AG09309 (cell line): ENCODE measurements around the gene THOC5.
"Not testable (repeated sequence)": the region's sequence is repeated elsewhere in the genome, so short reads cannot be mapped to it uniquely, and the experiment has no call there.

Experiments
- DNase-seq: peaks from one replicate; pipeline ENCODE4 v3.0.0-alpha.2; 2010; ENCODE audit warnings: low read depth
- H3K4me3 ChIP-seq: 2 replicates; pipeline ENCODE4 v1.5.1; 2011; ENCODE audit warnings: mild to moderate bottlenecking, low read depth, low read length, moderate library complexity; ENCODE audit not compliant: control insufficient read depth
- TF ChIP-seq, protein P1 (sequence below): IDR thresholded peaks from 2 replicates; pipeline ENCODE4 v1.5.1; 2011; ENCODE audit warnings: mild to moderate bottlenecking, low read depth, low read length, inconsistent platforms; ENCODE audit not compliant: insufficient read depth, control insufficient read depth; ENCODE audit errors: missing control alignments

The THOC5 gene

DNA sequence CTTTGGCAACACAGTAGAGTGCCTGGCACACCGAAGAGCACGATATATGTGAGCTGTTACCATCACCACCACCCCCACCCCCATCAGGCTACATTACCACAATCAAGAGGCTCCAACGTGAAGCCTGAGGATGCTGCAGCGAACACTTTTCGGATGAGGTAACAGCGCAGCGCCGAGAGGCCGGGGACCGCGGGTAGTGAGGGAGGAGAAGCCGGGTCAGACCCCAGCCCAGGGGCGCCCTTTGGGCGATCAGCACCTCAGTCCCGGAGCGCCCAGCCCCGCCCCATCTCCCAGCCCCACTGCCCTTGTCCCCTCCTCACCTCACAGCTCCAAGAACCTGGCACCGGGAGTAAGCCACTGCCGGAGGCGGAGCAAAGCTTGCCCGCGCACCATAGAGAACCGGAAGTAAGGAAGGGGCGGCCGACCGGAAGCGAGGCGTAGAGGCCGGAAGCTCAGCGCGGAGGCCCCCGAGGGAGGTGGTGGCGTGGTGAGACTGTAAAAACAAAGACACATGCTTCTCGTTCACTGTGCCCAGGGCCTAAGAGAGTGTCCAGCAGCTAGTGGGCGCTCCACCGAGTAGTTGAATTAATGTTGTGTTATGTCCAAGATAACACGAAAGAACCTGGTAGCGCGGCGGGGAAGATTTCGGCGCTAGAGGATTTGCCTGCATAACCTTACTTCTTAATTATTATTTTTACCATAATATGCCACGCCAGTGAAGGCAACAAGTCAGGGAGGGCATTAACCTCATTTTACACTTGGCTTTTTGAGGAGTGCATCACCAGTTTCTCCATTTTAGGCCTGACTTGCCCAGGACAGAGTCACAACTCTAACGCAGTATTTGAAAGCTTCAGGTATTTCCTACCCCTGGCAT is at the start of gene THOC5:
TSS of gene THOC5 (minus strand) at position 407 of the 874 bp plus-strand sequence. CDS start 4,610 bp downstream, outside the sequence.
- peak; percentile 81 for DNase-seq
- TF ChIP-seq, protein P1, sequence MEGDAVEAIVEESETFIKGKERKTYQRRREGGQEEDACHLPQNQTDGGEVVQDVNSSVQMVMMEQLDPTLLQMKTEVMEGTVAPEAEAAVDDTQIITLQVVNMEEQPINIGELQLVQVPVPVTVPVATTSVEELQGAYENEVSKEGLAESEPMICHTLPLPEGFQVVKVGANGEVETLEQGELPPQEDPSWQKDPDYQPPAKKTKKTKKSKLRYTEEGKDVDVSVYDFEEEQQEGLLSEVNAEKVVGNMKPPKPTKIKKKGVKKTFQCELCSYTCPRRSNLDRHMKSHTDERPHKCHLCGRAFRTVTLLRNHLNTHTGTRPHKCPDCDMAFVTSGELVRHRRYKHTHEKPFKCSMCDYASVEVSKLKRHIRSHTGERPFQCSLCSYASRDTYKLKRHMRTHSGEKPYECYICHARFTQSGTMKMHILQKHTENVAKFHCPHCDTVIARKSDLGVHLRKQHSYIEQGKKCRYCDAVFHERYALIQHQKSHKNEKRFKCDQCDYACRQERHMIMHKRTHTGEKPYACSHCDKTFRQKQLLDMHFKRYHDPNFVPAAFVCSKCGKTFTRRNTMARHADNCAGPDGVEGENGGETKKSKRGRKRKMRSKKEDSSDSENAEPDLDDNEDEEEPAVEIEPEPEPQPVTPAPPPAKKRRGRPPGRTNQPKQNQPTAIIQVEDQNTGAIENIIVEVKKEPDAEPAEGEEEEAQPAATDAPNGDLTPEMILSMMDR = peak; percentile 71
- peak within 1 kb of the TSS; percentile 70 for H3K4me3 ChIP-seq

DNA sequence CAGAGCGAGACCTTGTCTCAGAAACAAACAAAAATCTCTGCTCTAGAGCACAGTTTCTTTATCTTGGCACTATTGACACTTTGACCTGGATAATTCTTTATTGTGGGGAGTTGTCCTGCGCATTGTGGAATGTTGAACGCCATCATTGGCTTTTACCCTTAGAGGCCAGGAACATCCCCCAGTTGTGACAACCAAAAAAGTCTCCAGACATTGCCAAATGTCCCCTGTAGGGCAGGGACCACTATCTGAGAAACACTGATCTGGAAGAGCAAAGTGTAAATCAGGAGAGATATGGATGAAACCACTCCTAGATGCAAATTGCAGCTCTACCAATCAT is 45.1 kb upstream of the THOC5 start:
- H3K4me3 ChIP-seq = no peak overlapping the region
- TF ChIP-seq, protein P1 = no peak
- no peak for DNase-seq

DNA sequence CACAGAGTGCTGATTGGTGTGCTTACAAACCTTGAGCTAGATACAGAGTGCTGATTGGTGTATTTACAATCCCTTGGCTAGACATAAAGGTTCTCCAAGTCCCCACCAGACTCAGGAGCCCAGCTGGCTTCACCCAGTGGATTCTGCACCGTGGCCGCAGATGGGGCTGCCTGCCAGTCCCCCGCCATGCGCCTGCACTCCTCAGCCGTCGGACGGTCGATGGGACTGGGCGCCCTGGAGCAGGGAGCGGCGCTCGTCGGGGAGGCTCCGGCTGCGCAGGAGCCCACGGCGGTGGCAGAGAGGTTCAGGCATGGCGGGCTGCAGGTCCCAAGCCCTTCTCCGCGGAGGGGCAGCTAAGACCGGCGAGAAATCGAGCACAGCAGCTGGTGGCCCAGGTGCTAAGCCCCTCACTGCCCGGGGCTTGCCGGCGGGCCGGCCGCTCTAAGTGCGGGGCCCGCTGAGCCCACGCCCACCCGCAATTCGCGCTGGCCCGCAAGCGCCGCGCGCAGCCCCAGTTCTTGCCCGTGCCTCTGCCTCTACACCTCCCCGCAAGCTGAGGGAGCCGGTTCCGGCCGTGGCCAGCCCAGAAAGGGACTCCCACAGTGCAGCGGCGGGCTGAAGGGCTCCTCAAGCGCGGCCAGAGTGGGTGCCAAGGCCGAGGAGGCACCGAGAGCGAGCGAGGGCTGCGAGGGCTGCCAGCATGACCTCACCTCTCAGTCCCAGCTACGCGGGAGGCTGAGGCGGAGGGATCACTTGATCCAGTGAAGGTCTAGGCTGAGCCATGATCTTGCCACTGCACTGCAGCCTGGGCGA is 44.5 kb upstream of the THOC5 start:
- DNase-seq, H3K4me3 ChIP-seq: not testable (repeated sequence)

DNA sequence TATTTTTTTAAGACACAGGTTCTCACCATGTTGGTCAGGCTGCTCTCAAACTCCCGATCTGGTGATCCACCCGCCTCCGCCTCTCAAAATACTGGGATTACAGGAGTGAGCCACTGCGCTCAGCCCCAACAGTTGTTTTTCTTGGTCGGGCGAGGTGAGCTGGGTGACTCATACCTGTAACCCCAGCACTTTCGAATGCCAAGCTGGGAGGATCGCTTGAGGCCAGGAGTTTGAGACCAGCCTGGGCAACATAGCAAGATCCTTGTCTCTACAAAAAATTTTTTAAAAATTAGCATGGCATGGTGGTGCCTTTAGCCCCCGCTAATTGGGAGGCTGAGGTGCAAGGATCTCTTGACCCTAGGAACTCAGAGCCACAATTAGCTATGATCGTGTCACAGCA is 42.9 kb upstream of the THOC5 start:
- TF ChIP-seq, protein P1 = no peak
- no peak overlapping the region for H3K4me3 ChIP-seq
- no peak for DNase-seq

DNA sequence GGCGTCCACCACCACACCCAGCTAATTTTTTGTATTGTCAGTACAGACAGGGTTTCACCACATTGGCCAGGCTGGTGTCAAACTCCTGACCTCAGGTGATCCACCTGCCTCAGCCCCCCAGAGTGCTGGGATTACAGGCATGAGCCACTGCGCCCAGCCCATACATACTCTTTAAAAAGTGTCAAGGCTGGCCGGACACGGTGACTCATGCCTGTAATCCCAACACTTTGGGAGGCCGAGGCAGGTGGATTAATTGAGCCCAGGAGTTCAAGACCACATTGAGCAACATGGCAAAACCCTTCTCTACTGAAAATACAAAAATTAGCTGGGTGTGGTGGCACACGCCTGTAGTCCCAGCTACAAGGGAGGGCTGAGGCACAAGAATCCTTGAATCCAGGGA is 40.9 kb upstream of the THOC5 start:
- DNase-seq, H3K4me3 ChIP-seq: not testable (repeated sequence)

DNA sequence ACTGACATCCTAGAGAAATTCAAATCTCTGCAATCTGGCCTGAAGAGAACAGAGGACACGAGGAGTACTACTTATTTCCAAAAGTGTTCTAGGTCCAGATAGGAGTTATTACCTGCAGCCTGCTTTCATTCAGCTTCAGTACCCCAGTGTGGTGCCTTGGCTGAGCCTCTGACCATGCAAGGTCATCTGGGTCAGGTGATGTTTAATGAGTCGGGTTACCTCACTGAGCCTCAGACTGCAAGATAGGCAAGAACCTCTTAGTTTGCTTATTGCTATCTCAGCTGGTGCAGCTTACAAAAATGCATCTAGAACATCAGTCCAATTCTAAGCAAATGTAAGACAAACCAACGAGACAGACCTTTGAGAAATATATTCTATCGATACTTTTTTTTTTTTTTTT is 40.4 kb upstream of the THOC5 start:
- DNase-seq = no peak
- no peak overlapping the region for H3K4me3 ChIP-seq
- TF ChIP-seq, protein P1 = no peak

DNA sequence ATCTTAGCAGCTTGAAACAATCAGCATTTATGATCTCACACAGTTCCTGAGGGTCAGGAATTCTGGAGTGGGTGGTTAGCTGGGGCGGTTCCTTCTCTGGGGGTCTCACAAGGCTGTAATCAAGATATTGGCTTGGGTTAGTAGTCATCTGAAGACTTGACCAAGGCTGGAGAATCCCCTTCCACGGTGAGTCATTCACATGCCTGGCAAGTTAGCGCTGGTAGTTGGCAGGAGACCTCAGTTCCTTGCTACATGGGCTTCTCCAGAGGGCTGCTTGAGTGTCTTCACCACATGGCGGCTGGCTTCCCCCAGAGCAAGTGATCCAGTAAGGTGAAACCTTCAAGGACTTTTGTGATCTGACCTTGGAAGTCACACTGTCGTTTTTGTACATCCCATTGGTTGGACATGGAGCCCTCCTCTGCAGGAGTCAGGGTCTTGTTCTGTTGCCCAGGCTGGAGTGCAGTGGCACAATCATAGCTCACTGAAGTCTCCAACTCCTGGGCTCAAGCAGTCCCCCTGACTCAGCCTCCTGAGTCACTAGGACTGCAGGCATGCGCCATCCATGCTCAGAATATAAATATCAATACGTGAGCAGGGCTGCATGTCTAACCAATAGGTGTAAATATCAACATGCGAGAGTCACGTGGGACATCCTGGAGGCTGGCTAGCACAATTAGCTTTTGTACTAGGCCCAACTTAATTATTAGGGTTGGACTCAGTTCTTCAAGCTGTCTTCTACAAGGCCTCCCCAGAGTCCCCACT is 34.6 kb upstream of the THOC5 start:
- TF ChIP-seq, protein P1 = no peak
- DNase-seq = peak; percentile 75
- no peak overlapping the region for H3K4me3 ChIP-seq

DNA sequence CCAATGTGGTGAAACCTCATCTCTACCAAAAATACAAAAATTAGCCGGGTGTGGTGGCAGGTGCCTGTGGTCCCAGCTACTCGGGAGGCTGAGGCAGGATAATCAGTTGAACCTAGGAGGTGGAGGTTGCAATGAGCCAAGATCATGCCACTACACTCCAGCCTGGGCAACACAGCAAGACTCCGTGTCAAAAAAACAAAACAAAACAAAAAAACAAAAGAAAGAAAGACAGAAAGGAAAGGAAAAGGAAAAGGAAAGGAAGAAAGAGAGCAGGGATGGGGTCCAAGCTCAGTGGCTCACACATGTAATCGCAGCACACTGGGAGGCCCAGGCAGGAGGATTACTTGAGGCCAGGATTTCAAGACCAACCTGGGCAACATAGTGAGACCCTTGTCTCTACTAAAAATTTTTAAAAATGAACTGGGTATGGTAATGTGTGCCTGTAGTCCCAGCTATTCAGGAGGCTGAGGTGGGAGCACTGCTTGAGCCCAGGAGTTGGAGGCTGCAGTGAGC is 32.7 kb upstream of the THOC5 start:
- DNase-seq, H3K4me3 ChIP-seq: not testable (repeated sequence)
